NCI-H1417 treated with DMSO at 0.1 percent for 48 hours (cell line): Measurements from ENCODE around the gene IKZF1.

Experiments
- DNase-seq: peaks from one replicate; lab custom pipeline; 2025; lab: John Stamatoyannopoulos, UW

IKZF1 gene

DNA sequence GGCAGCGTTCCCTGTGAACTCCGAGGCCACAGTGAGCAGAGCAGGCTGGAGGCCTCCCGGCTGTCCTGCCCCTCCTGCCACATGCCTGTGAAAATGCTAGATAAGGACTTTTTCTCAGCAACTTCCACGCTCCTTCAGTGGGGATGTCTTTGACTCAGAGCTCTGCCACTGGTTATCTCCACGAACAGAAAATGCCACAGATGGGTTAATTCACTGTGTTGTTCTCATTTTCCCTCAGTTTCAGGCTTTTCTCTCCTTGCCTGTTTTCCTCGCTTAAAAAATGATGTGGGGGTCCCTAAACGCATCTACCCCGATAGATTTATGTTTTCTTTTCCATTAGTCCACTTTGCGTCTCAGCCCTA is 51.3 kb downstream of the IKZF1 start:
- DNase-seq = no peak

DNA sequence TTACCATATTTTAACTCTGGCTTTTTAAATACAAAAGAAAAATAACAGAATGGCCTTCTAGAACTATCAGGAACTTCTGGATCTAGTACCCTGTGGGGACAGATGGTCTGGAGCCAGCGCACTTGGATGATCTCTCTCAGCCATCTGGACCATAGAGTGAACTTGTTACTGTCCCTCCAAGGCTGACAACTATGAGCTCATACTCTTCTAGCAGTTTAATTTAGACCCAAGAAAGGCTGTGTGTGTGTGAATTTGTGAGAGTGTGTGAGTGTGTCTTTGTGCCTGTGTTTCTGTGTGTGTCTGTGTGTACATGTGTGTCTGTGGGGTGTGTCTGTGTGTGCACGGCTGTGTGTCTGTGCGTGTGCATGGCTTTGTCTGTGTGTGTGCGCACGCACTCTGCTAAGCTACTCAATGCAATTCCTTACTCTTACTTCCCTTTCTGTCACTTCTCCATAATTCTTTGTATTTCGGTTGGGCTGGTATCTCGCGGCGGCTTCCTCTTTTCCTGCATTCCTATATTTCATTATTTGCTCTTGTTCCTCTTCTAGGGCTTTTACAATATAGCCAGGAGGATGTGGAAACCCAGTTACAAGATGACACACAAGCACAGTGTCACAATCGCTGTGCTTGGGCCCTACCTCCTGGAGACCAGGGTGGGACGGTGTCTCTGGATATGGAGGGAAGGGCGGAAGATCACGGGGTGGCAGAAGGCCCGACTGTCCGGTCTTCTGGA is 51.9 kb downstream of the IKZF1 start:
- no peak for DNase-seq

DNA sequence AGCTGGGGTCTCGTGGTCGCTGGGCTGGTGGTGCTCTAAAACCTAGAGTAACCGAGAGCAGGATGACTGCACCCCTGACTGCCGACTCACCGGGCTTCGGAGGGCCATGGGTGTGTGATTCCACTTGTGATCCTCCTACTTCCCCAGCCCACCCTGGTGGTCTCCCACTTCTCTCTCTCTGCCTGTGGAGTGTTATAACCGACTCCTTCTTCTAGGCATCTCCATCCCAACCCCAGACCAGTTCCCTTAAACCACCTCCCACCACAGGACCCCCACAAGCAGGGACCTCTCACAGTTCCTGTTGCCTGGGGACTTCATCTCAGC is 52.4 kb downstream of the IKZF1 start:
- DNase-seq = no peak

DNA sequence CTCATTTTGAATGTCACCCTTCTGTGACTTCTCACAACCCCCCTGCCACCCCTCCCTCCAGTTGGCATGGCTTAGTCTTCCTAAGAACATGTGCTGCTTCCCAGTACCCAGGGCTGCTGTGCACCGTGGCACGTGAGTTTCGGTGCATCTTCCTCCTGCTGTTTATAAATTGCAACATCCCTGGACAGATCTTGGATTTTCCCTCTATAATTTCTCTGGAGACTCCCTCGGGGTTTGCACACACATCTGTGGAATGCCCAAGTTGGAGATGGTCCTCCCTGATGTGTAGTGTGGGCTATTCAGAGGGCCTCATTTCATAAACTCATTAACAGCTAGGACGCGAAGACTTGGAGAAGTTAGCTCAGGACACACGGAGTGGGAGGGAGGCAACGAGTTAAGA is 52.9 kb downstream of the IKZF1 start:
- no peak for DNase-seq

DNA sequence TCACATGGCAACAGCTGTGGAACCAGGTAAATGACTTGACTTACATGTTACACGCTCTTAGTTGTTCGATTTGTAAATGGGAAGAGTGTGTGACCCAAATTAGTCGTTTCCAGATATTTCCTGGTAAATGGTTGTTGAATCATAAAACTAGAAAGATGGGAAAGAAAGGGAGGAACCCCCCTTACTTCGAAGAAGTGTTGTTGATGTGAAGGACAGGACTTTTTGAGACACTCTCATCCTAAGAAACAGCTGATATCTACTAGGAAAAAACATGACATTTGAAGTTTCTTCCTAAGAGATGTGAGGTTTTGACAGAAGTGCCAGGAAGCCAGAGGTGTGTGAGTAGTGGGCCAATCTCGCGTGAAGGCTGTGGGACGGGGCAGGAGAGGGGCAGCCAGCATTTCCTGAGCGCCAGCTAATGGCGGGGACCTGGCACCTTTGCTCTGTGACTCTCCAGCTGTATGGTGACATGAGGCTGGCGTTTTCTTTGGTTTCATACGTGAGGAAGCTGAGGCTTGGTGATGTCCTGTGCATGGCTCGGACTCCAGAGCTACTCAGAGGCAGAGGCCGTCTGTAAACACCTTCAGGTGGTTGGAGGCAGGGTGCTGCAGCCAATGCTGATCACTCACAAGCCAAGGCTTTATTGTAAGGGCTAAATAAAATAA is 53.7 kb downstream of the IKZF1 start:
- DNase-seq = no peak

DNA sequence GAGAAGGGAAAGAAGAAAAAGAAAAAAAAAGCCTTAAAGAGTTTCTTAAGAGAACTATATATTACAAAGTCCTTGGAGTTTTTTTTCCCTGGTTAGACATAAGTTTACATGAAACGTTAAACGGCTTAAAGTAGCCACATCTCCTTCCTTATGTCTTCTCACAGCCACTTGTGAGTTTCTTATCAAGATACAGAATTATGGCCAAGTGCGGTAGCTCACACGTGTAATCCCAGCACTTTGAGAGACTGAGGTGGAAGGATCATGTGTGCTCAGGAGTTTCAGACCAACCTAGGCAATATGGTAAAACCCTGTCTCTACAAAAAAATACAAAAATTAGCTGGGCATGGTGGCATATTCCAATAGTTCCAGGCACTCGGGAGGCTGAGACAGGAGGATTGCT is 54.3 kb downstream of the IKZF1 start:
- no peak for DNase-seq

DNA sequence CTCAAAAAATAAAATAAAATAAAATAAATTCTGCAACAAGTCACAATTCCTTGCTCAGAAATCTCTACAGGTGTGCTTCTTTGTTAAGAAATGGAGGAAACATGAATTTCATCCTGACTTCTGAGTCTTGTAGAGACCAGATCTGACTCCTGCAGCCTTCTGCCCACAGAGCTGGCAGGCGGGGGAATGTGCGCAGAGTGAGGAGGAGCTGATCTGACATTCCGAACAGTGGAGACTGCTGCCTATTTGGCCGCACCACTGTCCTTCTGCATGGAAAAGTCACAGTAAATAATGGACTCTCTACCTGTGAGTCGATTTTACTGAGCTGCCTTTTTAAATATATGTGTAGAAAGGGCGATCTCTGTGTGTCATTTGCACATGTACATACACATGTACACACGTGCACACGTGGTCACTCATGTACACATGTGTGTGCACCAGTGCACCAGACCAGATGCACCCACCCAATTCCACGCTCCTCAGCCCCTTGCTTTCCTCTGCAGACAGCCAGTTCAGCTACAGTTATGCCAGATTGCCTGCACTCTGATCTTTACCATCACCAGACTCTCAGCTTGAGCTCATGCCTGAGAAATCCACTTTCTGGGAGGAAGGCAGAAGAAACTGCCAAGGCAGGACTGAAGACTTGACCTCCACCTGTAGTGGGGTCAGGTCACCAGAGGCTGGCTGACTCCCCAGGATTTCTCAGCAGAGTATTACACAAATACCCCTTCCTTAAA is 54.9 kb downstream of the IKZF1 start:
- no peak for DNase-seq

DNA sequence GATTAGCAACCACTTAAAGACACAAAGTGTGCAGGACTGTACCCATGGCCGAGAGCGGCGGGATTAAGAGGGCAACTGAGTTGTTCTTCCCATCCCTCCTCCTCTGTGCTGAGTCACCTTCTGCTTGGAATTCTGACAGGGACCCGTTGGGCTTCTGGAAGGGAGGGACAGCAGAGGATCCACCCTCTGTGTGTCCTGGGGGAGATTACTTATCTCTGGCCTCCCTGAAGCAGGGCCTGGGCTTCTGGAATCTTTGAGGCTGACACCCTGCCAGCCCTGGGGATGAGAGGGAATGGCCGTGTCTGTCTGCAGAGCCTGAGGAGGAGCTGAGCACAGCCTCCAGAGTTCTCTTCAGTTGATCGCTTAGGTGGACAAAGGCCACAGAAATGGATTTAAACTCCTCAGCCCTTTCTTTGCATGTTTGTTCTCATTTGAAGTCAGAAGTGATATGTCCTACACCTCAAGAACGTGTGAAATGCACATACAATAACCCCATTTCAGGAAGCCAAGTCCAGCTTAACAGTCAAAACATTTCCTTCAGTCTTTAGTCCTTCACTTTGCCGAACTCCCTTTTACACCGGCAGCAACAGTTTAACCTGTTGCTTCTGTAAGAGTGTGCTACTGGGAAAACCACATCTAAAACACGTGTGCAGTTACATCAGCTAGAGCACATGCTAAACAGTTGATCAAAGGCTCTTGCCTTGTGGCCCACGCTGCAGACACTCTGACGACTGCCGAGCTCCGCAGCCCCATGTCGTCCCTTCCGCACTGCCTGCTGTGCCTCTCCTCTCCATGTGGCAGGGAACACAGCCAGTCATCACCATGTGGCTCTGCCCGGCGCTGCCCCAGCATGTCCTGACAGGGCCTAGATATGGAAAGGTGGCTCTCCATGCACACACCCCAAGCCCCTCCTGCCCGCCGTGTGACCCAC is 55.7 kb downstream of the IKZF1 start:
- no peak for DNase-seq

DNA sequence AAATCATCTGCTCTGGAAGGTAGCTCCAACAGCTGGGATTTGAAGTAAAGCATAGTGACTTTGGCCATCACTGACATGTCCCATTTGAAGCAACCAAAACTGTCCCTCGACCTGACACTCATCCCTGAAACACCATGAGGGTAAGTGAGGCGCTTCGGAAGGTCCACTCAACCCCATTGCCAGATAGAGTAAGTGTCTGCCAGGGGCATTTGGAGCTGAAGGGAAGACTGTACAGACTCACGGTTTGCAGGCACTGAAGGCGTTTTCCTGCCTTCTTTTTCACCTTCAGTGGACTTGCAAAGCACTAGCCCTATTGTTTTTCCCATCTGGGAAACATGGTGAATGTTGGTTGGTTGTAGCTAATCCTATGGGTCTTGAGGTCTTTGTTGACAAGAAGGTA is 57.6 kb downstream of the IKZF1 start:
- no peak for DNase-seq

DNA sequence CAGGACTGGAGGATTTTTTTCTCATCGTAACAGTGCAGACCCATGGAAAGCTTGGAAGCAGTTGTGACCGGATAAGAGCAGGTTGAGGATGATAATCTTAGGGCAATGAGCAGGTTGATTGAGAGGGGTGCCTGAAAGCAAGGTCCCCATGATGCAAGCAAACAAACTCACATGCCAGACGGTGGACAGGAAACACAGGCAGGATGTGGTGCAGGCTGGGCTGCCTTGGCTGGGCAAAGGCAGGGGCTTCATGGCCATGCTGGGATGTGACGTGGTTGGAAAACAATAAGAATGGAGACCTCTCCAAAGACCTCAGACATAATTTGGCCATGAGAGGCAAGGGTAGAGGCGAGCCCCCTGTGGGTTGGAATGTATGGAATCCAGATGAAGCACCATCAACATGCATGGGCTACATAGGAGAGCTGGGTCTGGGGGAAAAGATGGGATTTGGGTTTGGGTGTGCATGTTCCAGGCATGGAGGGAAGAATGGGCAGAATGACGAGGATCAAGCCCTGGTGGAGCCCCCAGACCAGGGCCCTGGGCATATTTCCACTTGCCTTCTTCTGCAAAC is 58.3 kb downstream of the IKZF1 start:
- DNase-seq = no peak

DNA sequence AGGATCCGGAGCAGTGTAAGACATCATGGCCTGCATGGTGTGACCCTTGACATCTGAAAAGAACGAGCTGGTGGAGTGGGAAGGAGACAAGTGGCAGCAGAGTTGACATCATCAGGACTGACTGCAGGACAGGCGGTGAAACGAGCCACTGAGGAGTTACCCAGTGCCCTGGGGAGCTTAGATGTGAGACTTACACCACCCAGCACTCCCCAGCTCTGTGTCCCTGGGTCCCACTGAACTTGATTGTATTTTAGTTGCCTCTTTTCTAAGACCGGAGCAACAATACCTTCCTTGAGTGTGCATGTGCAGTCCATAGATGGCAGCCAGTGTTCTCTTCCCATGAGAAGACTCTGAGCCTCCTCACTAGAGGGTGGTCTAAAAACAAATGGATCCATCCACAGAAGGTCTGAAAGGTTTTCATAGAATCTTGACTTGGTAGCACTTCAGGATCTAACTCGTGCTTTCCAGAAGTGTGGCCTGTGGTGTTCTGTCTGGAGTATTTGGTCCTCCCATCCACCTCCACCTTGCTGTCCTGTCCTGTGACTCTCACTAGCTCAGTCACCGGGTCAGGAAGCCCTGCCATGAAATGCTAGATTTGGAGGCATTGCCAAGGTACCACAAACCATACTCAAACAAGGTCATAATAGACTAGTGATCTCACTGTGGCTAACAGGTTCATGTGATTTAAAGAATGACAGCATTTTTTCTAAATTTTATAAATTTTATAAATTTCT is 59.0 kb downstream of the IKZF1 start:
- no peak for DNase-seq

DNA sequence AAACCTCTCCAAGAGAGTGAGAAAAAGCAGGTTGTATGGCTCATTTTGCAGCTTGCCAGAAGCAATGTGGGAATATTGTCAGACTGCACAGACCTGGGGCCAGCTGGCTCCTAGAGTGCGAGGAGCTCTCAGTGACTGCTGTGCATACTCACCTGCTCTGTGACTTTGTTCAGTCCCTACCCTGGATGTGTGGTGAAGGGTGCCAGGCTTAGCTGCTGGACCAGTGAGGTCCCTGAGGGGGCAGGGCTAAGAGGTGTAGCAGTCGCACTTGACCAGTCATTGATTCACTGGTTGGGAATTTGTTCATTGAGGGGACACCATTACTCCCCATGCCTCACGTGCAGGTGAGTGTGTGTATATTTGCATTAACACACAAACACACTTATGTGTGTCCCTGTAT is 60.1 kb downstream of the IKZF1 start:
- no peak for DNase-seq

DNA sequence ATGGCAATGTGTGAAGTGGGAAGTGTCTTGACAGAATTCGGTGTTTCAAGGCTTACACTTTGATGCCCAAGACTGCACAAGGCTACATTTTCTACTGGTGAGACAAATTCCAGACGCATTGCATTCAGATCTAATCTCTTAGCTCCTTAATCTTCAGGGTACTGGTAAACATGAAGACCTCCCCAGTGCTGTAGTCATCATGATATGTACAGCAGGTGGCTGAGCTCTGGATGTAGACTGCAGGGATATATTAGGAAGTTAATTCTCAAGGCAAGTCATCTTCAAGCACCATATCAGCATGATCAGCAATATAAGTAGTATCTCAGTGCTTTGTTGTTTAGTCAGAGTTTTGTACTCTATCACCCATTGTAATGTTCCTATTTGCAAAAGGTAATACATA is 61.8 kb downstream of the IKZF1 start:
- no peak for DNase-seq

DNA sequence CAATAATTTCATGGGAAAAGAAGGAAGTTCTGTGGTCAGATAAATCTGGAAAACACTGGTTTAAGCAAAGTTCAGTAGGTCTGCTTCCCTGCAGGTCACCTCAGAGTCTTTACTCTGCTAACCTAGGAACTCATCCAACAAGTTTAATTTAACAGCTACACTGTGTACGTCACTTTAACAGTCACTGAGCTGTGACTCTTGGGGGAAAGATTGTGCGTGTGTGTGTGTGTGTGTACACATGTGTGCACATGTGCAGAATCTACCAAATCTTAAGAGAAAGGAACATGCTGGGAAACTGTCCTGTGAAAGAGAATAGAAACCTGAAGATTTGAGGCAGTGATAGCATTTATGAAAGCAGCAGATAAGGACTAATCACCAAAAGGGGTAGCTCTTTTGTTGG is 62.6 kb downstream of the IKZF1 start:
- DNase-seq = no peak

DNA sequence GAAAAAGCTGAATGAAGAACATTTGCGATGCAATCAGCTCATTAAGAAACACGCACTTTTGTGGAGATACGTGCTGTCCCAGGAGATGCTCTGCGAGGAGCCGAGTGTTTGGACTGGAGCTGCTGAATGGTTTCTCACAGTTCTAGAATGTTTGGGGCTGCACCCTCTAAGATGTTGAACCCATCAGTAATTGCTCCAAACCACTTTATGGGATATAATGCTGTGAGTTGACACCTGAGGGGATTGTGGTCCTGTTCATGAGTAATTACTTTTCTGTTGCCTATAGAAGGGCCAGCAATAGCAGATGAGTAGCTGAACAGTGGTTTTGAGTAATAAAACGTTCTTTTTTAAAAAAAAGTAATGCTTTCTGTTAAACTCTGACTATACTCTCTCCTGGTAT is 63.1 kb downstream of the IKZF1 start:
- DNase-seq = no peak

DNA sequence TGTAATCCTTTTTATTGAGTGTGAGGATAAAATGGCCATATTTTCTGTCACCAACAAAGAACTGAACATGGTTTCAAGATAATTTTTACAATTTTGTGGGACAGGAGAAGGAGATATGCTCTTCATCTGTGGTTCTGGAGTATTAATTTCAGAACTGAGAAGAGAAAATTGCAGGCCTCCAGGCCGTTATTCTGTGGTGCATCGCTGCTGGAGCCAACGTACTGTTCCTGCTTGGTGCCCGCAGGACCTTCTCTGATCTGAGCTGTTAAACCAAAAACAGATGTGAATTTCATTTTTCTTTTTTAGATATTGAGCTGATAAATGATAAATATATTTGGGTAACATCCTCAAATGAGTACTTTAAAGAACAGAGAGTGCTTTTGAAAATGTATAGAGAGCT is 63.9 kb downstream of the IKZF1 start:
- no peak for DNase-seq

DNA sequence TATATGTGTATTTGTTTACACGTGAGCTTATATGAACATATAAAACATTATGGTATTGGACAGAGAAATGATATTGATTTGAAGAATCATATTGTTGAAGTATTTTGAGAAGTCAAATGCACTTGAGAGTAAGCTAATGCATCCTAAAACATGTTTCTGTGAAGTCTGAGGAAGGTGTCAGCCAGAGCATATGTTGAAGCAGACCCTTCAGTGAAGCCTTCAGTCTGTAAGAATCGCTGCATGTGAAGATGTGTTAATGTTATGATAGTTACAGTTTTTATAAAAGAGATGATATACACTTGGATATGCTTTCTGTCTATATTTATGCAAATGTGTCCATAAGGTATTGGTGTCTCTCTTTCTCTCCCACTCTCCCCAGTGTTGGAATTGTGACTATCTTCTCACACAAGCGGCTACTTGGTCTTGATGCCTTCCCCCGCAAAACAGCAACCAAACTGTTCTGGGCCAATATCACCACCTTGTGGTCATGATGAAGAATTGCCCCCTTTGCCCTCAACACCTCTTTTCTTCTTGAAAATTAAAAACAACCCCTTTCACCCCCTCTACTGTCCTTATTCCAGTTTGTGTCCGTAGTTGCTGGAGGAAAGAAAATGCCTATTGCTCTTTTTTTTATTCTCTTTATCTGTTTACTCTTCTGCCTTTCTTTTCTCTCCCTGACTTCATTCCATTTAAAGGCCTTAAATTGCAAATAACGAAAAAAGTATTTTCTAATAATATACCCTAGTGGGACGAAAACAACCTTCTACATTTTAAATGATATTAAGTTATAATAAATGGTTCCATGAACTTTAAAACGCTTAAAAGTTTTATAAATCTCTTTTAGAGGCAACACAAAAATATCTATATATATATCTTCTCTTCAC is 64.9 kb downstream of the IKZF1 start:
- DNase-seq = no peak

DNA sequence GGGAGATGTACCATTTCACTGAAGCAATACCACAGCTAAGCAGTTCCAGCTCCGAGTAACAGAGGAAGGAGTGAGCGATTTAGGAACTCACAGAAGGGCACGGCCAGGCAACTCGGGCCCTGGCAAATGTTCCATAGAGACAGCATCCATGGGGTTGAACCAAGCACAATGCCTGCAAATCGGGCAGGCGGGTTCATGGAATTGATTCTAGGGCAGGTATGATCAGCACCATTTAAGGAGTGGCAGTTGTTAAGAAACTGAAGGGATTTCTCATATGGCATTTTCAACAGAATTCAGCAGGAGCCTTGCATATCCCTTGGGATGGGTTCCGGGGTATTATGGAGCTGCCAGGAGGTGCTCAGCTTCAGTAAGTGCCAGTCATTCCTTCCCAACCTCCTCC is 66.4 kb downstream of the IKZF1 start:
- no peak for DNase-seq

DNA sequence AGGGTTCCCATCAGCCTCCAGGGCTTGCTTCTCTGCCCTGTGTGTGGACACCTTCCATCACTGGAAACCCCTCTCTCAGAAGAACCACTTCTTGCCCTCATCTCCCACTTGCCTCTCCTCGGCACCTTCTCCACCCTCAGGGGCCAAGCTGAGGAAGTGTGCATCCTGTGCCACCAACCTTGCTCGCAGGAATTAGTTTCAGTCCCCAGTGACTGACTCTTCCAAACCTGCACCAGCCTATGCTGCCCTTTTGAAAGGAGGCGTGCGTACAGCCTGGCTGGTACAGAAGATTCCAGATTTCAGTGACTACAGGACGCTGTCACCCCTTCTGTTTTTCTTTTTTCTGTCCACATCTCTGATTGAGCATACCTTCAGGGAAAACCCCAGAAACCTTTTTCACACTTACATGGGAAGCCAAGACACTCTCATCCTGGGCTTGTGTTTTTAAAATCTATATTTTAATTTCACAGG is 67.1 kb downstream of the IKZF1 start:
- DNase-seq = no peak

DNA sequence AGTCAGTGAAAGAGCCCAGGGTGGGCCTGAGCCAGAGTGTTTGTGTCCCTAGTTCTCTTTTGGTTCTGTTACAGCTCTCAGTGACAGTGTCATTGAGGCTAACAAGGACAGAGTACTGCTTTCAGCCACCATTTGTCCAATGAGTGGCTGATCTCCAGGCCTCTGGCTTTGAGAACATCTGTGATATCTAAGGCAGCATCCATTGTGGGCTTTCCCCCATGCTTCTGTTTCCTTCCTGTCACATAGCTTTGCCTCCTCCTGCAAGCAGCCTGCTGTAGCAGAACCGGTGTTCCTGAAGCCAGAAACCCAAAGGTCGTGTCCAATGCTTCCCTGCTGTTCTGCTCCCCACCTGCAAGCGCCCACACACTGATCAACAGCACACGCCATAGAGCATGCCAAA is 68.4 kb downstream of the IKZF1 start:
- no peak for DNase-seq
